HEK293 (cell line): ENCODE results near the gene TNFSF10.

ENCODE experiments used
- CTCF ChIA-PET: fragments of 350-600 bp; formaldehyde crosslinking; extraction: SDS; loops from one replicate; lab custom pipeline; 2021; ENCODE audit warnings: antibody characterized with exemption; lab: Yijun Ruan, JAX
- POLR2A ChIA-PET: fragments of 300-600 bp; formaldehyde crosslinking; extraction: SDS; loops from one replicate; lab custom pipeline; 2020; ENCODE audit warnings: antibody characterized with exemption, inconsistent platforms; lab: Yijun Ruan, JAX
- H3K27ac ChIP-seq: fragments of 200-500 bp; sonication (Bioruptor generic); 2 replicates; pipeline ENCODE4 v1.5.1; 2014; ENCODE audit warnings: low read depth, low read length, control low read depth, inconsistent platforms; ENCODE audit errors: extremely low read depth
- H3K36me3 ChIP-seq, 2 experiments: fragments of 200-500 bp in 1 of 2; sonication (Bioruptor generic) in 1 of 2; 1 replicate in 1 of 2; 2 replicates in 1 of 2; pipeline ENCODE4 v1.5.1; 2014 to 2017; ENCODE audit warnings: inconsistent platforms in 2 of 2, low read length in 2 of 2; ENCODE audit not compliant: control insufficient read depth in 2 of 2, insufficient read depth in 1 of 2
- H3K4me1 ChIP-seq: fragments of 200-500 bp; sonication (Bioruptor generic); 2 replicates; pipeline ENCODE4 v1.5.1; 2014; ENCODE audit warnings: mild to moderate bottlenecking, low read length, inconsistent platforms; ENCODE audit not compliant: control insufficient read depth, insufficient read depth
- H3K4me3 ChIP-seq: 2 replicates; pipeline ENCODE4 v1.5.1; 2011; ENCODE audit warnings: low read depth, mild to moderate bottlenecking, control low read depth, low read length, moderate library complexity
- H3K9me3 ChIP-seq: fragments of 200-500 bp; sonication (Bioruptor generic); 2 replicates; pipeline ENCODE4 v1.5.1; 2014; ENCODE audit warnings: low read depth, low read length, inconsistent platforms; ENCODE audit not compliant: control insufficient read depth, insufficient read depth
- BCL11A ChIP-seq: fragments of 450-650 bp; formaldehyde crosslinking; IDR thresholded peaks from 2 replicates; pipeline ENCODE4 v1.5.1; 2016; ENCODE audit warnings: low read depth, missing biosample characterization, missing genetic modification characterization
- GLI4 ChIP-seq: fragments of 450-650 bp; formaldehyde crosslinking; IDR thresholded peaks from 2 replicates; pipeline ENCODE4 v1.5.1; 2016; ENCODE audit warnings: missing biosample characterization, missing genetic modification characterization
- GLIS1 ChIP-seq: fragments of 450-650 bp; formaldehyde crosslinking; IDR thresholded peaks from 2 replicates; pipeline ENCODE4 v1.5.1; 2016; ENCODE audit warnings: missing biosample characterization, missing genetic modification characterization
- PATZ1 ChIP-seq: fragments of 450-650 bp; formaldehyde crosslinking; IDR thresholded peaks from 2 replicates; pipeline ENCODE4 v1.5.1; 2016; ENCODE audit warnings: missing biosample characterization, missing genetic modification characterization
- PRDM1 ChIP-seq: fragments of 450-650 bp; formaldehyde crosslinking; IDR thresholded peaks from 2 replicates; pipeline ENCODE4; 2016; ENCODE audit warnings: missing biosample characterization, missing genetic modification characterization
- SCRT1 ChIP-seq: fragments of 450-650 bp; formaldehyde crosslinking; IDR thresholded peaks from 2 replicates; pipeline ENCODE4 v1.5.1; 2016; ENCODE audit warnings: missing biosample characterization, missing genetic modification characterization, borderline replicate concordance
- ZBTB10 ChIP-seq: fragments of 450-650 bp; formaldehyde crosslinking; IDR thresholded peaks from 2 replicates; pipeline ENCODE4 v1.5.1; 2016; ENCODE audit warnings: missing biosample characterization, missing genetic modification characterization
- ZBTB17 ChIP-seq: fragments of 450-650 bp; formaldehyde crosslinking; IDR thresholded peaks from 2 replicates; pipeline ENCODE4 v1.5.1; 2016; ENCODE audit warnings: missing biosample characterization, missing genetic modification characterization
- ZBTB8A ChIP-seq: fragments of 450-650 bp; formaldehyde crosslinking; IDR thresholded peaks from 2 replicates; pipeline ENCODE4 v1.5.1; 2016; ENCODE audit warnings: missing biosample characterization, missing genetic modification characterization
- ZNF112 ChIP-seq: fragments of 450-650 bp; formaldehyde crosslinking; IDR thresholded peaks from 2 replicates; pipeline ENCODE4 v1.5.0; 2017; ENCODE audit warnings: missing biosample characterization, missing genetic modification characterization
- ZNF155 ChIP-seq: fragments of 450-650 bp; formaldehyde crosslinking; IDR thresholded peaks from 2 replicates; pipeline ENCODE4 v1.5.1; 2016; ENCODE audit warnings: missing biosample characterization, missing genetic modification characterization
- ZNF157 ChIP-seq: fragments of 450-650 bp; formaldehyde crosslinking; IDR thresholded peaks from 2 replicates; pipeline ENCODE4 v1.5.1; 2016; ENCODE audit warnings: missing biosample characterization, missing genetic modification characterization
- ZNF16 ChIP-seq: fragments of 450-650 bp; formaldehyde crosslinking; IDR thresholded peaks from 2 replicates; pipeline ENCODE4 v1.5.1; 2016; ENCODE audit warnings: low read depth, missing biosample characterization, missing genetic modification characterization
- ZNF248 ChIP-seq: fragments of 450-650 bp; formaldehyde crosslinking; IDR thresholded peaks from 2 replicates; pipeline ENCODE4 v1.5.1; 2017; ENCODE audit warnings: missing biosample characterization, missing genetic modification characterization
- ZNF324 ChIP-seq: fragments of 450-650 bp; formaldehyde crosslinking; IDR thresholded peaks from 2 replicates; pipeline ENCODE4 v1.5.1; 2016; ENCODE audit warnings: missing biosample characterization, missing genetic modification characterization
- ZNF341 ChIP-seq: fragments of 450-650 bp; formaldehyde crosslinking; IDR thresholded peaks from 2 replicates; pipeline ENCODE4; 2016; ENCODE audit warnings: low read depth, missing biosample characterization, missing genetic modification characterization
- ZNF48 ChIP-seq: fragments of 450-650 bp; formaldehyde crosslinking; IDR thresholded peaks from 2 replicates; pipeline ENCODE4 v1.5.1; 2016; ENCODE audit warnings: missing biosample characterization, missing genetic modification characterization
- ZNF501 ChIP-seq: fragments of 450-650 bp; formaldehyde crosslinking; IDR thresholded peaks from 2 replicates; pipeline ENCODE4 v1.5.1; 2016; ENCODE audit warnings: missing biosample characterization, missing genetic modification characterization
- ZNF639 ChIP-seq: fragments of 450-650 bp; formaldehyde crosslinking; IDR thresholded peaks from 2 replicates; pipeline ENCODE4 v1.5.1; 2016; ENCODE audit warnings: missing biosample characterization, missing genetic modification characterization
- ZNF830 ChIP-seq: fragments of 450-650 bp; IDR thresholded peaks from 2 replicates; pipeline ENCODE4 v1.5.0; 2018; ENCODE audit warnings: missing biosample characterization, missing genetic modification characterization, low read depth, mild to moderate bottlenecking, moderate library complexity
- ZSCAN18 ChIP-seq: fragments of 450-650 bp; formaldehyde crosslinking; IDR thresholded peaks from 2 replicates; pipeline ENCODE4 v1.5.1; 2016; ENCODE audit warnings: missing biosample characterization, missing genetic modification characterization

TNFSF10 gene

GRCh38 chr3:172522871-172523818, at the start of gene TNFSF10:
TSS of gene TNFSF10 (minus strand) at chr3:172523430. CDS start at chr3:172523384, 46 bp downstream.
- no peaks in the 10 kb centered on the region for H3K9me3 ChIP-seq
- no peaks in the 10 kb centered on the region for H3K4me1 ChIP-seq
- ChIA-PET POLR2A (no interaction called here), CTCF (interaction anchor here (0.8 kb wide), 1 partner anchor 62 kb away, joined by 3 read pairs; no protein-coding TSS in a partner anchor)
- TF ChIP-seq ZNF157 (tag by site-specific recombination) (no peak), ZNF830 (tag by site-specific recombination) (no peak), ZNF112 (tag by site-specific recombination) (no peak), GLI4 (no peak), ZBTB17 (tag by site-specific recombination) (peak; percentile 44; the same call in 1 of the 2 replicates)
- no peak within 1 kb of the TSS for H3K27ac ChIP-seq
- peak within 1 kb of the TSS; percentile 36 for H3K4me3 ChIP-seq
- no peaks in the 10 kb centered on the region for H3K36me3 ChIP-seq

- ChIA-PET CTCF (interaction anchor here (0.6 to 0.7 kb wide), 2 partner anchors 28 to 736 kb away, joined by 3 to 4 read pairs; no protein-coding TSS in a partner anchor), POLR2A (no interaction called here)
- Histone ChIP-seq H3K36me3 (no peaks in the 10 kb centered on the region), H3K4me3 (no peak overlapping the region), H3K9me3 (no peaks in the 10 kb centered on the region), H3K4me1 (no peaks in the 10 kb centered on the region), H3K27ac (no peak overlapping the region)
- TF ChIP-seq BCL11A (tag by site-specific recombination) (no peak), GLIS1 (tag by site-specific recombination) (no peak), ZNF248 (tag by site-specific recombination) (no peak), ZNF830 (tag by site-specific recombination) (no peak), ZNF155 (tag by site-specific recombination) (no peak), ZNF16 (tag by site-specific recombination) (no peak), ZNF501 (no peak), SCRT1 (no peak), ZBTB10 (tag by site-specific recombination) (no peak), ZNF639 (no peak), ZNF48 (tag by site-specific recombination) (no peak), ZNF341 (tag by site-specific recombination) (no peak), PATZ1 (no peak), ZNF324 (tag by site-specific recombination) (no peak), PRDM1 (tag by site-specific recombination) (no peak), ZSCAN18 (no peak), ZBTB8A (tag by site-specific recombination) (no peak)
These were observed 46.1 kb upstream of the TNFSF10 start for GRCh38 chr3:172569128-172570008.
